ENCODE measurements around the gene PFN3.

The PFN3 gene

GRCh38 chr5:177402271-177403043 is 2.0 kb upstream of the PFN3 start:
- ATAC-seq (ENCODE audit: low read depth) (no peak), DNase-seq (ENCODE audit: low spot score in 2 of 2) (no peak)
- Mint-ChIP-seq H3K4me1 (peaks cover 25% of the 10 kb centered on the region), H3K27ac (no peak overlapping the region), H3K27me3 (peaks cover 2% of the 10 kb centered on the region), H3K36me3 (no peaks in the 10 kb centered on the region), H3K9me3 (no peaks in the 10 kb centered on the region), H3K4me3 (peak overlapping the region; percentile 81)

DNA sequence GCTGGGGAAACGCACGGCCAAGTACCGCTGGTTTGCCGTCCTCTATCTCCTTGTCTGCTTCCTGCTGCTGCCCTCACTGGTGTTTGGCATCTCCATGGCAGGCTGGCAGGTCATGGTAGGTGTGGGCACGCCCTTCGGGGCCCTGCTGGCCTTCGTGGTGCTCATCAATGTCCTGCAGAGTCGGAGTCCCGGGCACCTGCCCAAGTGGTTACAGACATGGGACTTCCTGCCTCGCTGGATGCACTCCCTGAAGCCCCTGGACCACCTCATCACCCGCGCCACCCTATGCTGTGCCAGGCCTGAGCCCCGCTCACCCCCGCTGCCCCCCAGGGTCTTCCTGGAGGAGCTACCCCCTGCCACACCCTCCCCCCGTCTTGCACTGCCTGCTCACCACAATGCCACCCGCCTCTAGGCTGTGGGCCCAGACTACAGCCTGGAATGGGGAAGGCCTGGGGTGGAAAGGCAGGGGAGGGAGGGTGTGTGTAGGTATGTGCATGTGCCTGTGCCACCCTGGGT is 2.5 kb downstream of the PFN3 start:
- DNase-seq (ENCODE audit: low spot score in 2 of 2) (no peak), ATAC-seq (ENCODE audit: low read depth) (no peak)
- Mint-ChIP-seq H3K4me3 (no peak overlapping the region), H3K36me3 (no peaks in the 10 kb centered on the region), H3K27me3 (peaks cover 4% of the 10 kb centered on the region), H3K27ac (no peak overlapping the region), H3K4me1 (peaks cover 5% of the 10 kb centered on the region), H3K9me3 (no peaks in the 10 kb centered on the region)

GRCh38 chr5:177396807-177397206 is 3.7 kb downstream of the PFN3 start:
- peaks cover 4% of the 10 kb centered on the region for H3K27me3 Mint-ChIP-seq
- DNase-seq (ENCODE audit: low spot score in 2 of 2) (no peak), ATAC-seq (ENCODE audit: low read depth) (no peak)
- H3K4me3 Mint-ChIP-seq, result no peak overlapping the region
- H3K36me3 Mint-ChIP-seq, result no peaks in the 10 kb centered on the region
- H3K9me3 Mint-ChIP-seq, result no peaks in the 10 kb centered on the region
- H3K4me1 Mint-ChIP-seq, result peaks cover 4% of the 10 kb centered on the region
- no peak overlapping the region for H3K27ac Mint-ChIP-seq

DNA sequence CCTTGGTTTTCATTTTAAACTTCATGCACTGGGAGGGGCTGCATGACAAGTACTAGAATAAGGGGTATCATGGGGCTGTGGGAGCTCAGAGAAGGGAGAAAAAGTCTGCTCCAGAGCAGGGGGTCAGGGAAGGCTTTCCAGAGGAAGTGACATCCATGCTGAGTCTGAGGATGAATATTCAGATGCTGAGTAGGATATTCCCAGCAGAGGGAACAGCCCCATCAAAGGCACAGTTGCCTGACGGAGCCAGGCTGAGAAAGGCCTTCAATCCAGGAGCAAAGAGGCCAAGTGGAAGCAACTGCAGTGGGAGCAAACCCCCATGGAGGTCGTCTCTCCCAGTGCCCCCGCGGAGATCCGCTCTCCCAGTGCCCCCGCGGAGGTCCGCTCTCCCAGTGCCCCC is 4.4 kb downstream of the PFN3 start:
- DNase-seq (ENCODE audit: low spot score in 2 of 2), result no peak
- Mint-ChIP-seq H3K4me1 (peaks cover 4% of the 10 kb centered on the region), H3K27me3 (peaks cover 4% of the 10 kb centered on the region), H3K9me3 (no peaks in the 10 kb centered on the region), H3K4me3 (no peak overlapping the region), H3K27ac (no peak overlapping the region), H3K36me3 (no peaks in the 10 kb centered on the region)
- no peak for ATAC-seq (ENCODE audit: low read depth)

GRCh38 chr5:177393990-177394389 is 6.5 kb downstream of the PFN3 start:
- Mint-ChIP-seq H3K27me3 (peaks cover 4% of the 10 kb centered on the region), H3K4me3 (no peak overlapping the region), H3K27ac (no peak overlapping the region), H3K4me1 (peaks cover 18% of the 10 kb centered on the region), H3K36me3 (no peaks in the 10 kb centered on the region), H3K9me3 (no peaks in the 10 kb centered on the region)
- no peak for ATAC-seq (ENCODE audit: low read depth)
- DNase-seq (ENCODE audit: low spot score in 2 of 2), result no peak

GRCh38 chr5:177393206-177393765 is 7.2 kb downstream of the PFN3 start:
- DNase-seq (ENCODE audit: low spot score in 2 of 2) (no peak), ATAC-seq (ENCODE audit: low read depth) (no peak)
- Mint-ChIP-seq H3K36me3 (no peaks in the 10 kb centered on the region), H3K27ac (peak overlapping the region; percentile 1), H3K9me3 (no peaks in the 10 kb centered on the region), H3K4me1 (peaks cover 25% of the 10 kb centered on the region), H3K4me3 (no peak overlapping the region), H3K27me3 (peaks cover 4% of the 10 kb centered on the region)

- DNase-seq (ENCODE audit: low spot score in 2 of 2) (no peak), ATAC-seq (ENCODE audit: low read depth) (no peak)
- Mint-ChIP-seq H3K9me3 (no peaks in the 10 kb centered on the region), H3K27ac (peak overlapping the region; percentile 1), H3K36me3 (no peaks in the 10 kb centered on the region), H3K4me3 (no peak overlapping the region), H3K27me3 (peaks cover 4% of the 10 kb centered on the region), H3K4me1 (peaks cover 28% of the 10 kb centered on the region)
Observed at GRCh38 chr5:177392765-177393164, 7.7 kb downstream of the PFN3 start.

- DNase-seq (ENCODE audit: low spot score in 2 of 2) (peak; percentile 86 to 89), ATAC-seq (ENCODE audit: low read depth) (peak; percentile 80)
- H3K27ac Mint-ChIP-seq, result peak overlapping the region; percentile 56
- H3K36me3 Mint-ChIP-seq, result no peaks in the 10 kb centered on the region
- peak overlapping the region; percentile 39 for H3K4me3 Mint-ChIP-seq
- peaks cover 2% of the 10 kb centered on the region for H3K27me3 Mint-ChIP-seq
- peaks cover 32% of the 10 kb centered on the region for H3K4me1 Mint-ChIP-seq
- no peaks in the 10 kb centered on the region for H3K9me3 Mint-ChIP-seq
Observed at GRCh38 chr5:177390363-177391300, 9.8 kb downstream of the PFN3 start.

- Mint-ChIP-seq H3K36me3 (no peaks in the 10 kb centered on the region), H3K27ac (no peak overlapping the region), H3K4me3 (peak overlapping the region; percentile 24), H3K27me3 (peaks cover 5% of the 10 kb centered on the region), H3K4me1 (peaks cover 32% of the 10 kb centered on the region), H3K9me3 (no peaks in the 10 kb centered on the region)
- DNase-seq (ENCODE audit: low spot score in 2 of 2), result no peak
- peak; percentile 21 for ATAC-seq (ENCODE audit: low read depth)
Observed at GRCh38 chr5:177389241-177390169, 11.0 kb downstream of the PFN3 start.

GRCh38 chr5:177388521-177389052 is 11.9 kb downstream of the PFN3 start:
- peaks cover 7% of the 10 kb centered on the region for H3K27me3 Mint-ChIP-seq
- H3K4me3 Mint-ChIP-seq, result no peak overlapping the region
- H3K4me1 Mint-ChIP-seq, result peaks cover 32% of the 10 kb centered on the region
- ATAC-seq (ENCODE audit: low read depth) (no peak), DNase-seq (ENCODE audit: low spot score in 2 of 2) (no peak)
- no peaks in the 10 kb centered on the region for H3K36me3 Mint-ChIP-seq
- no peak overlapping the region for H3K27ac Mint-ChIP-seq
- H3K9me3 Mint-ChIP-seq, result no peaks in the 10 kb centered on the region

DNA sequence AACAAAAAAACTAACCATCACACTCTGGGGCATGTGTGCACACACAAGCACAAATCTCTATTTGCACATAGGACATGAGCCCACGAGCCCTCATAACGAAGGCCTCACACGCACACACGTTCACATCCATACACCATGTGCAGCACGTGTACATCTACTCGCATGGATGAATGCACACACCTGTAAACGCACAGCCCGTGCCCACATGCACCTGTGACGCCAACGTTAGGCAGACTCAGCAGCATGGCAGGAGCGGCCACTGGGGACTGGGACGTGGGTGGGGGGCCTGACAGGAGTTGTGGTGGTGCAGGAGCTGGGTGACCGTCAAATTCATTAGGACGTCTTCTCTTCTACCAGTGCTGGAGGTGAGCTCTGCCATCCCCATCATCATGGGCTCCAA is 13.1 kb downstream of the PFN3 start:
- no peak for DNase-seq (ENCODE audit: low spot score in 2 of 2)
- Mint-ChIP-seq H3K4me3 (no peak overlapping the region), H3K36me3 (no peaks in the 10 kb centered on the region), H3K27ac (no peak overlapping the region), H3K4me1 (peaks cover 29% of the 10 kb centered on the region), H3K9me3 (no peaks in the 10 kb centered on the region), H3K27me3 (peaks cover 8% of the 10 kb centered on the region)
- peak; percentile 24 for ATAC-seq (ENCODE audit: low read depth)

GRCh38 chr5:177386542-177386941 is 13.9 kb downstream of the PFN3 start:
- peaks cover 29% of the 10 kb centered on the region for H3K4me1 Mint-ChIP-seq
- peaks cover 9% of the 10 kb centered on the region for H3K27me3 Mint-ChIP-seq
- H3K4me3 Mint-ChIP-seq, result no peak overlapping the region
- H3K36me3 Mint-ChIP-seq, result no peaks in the 10 kb centered on the region
- H3K9me3 Mint-ChIP-seq, result no peaks in the 10 kb centered on the region
- no peak for DNase-seq (ENCODE audit: low spot score in 2 of 2)
- no peak overlapping the region for H3K27ac Mint-ChIP-seq
- ATAC-seq (ENCODE audit: low read depth), result no peak

DNA sequence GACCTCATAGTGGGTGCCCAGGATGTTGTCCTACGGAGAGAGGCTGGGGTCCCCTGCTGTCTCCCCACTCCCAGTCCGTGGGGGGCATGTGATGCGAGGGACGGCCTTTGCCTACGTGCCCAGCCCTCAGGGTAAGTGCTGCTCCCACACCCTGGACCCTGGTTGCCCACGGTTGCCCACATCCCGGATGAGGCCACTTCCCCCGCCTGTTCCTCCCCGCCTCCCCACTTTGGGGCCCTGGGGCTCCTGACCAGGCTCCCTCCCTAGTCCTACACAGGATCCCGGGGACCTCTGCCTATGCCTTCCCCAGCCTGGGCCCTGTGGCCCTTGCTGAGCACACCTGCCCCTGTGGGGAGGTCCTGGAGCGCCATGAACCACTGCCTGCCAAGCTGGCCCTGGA is 14.7 kb downstream of the PFN3 start:
- Mint-ChIP-seq H3K9me3 (no peaks in the 10 kb centered on the region), H3K27ac (no peak overlapping the region), H3K27me3 (peaks cover 9% of the 10 kb centered on the region), H3K4me1 (peaks cover 29% of the 10 kb centered on the region), H3K36me3 (no peaks in the 10 kb centered on the region), H3K4me3 (no peak overlapping the region)
- ATAC-seq (ENCODE audit: low read depth) (no peak), DNase-seq (ENCODE audit: low spot score in 2 of 2) (no peak)
